HG03571 (cell line): ENCODE data around the gene HDGFL2.
"Not testable (repeated sequence)": the region's sequence is repeated elsewhere in the genome, so short reads cannot be mapped to it uniquely, and the experiment has no call there.

Experiments used
- ATAC-seq: cut with Tn5 transposase; IDR thresholded peaks from one replicate; pipeline ENCODE4 v1.9.1; 2021; ENCODE audit not compliant: unreplicated experiment

HDGFL2 gene

GRCh38 chr19:4529924-4530522 lies 57.9 kb downstream of the HDGFL2 start:
- ATAC-seq: no peak

- ATAC-seq: no peak
These were observed 59.6 kb downstream of the HDGFL2 start for GRCh38 chr19:4531562-4532165.

- ATAC-seq: no peak
These were observed 61.2 kb downstream of the HDGFL2 start for GRCh38 chr19:4533334-4533733.

GRCh38 chr19:4533835-4534424 lies 61.8 kb downstream of the HDGFL2 start:
- no peak for ATAC-seq

- no peak for ATAC-seq
These were observed 63.0 kb downstream of the HDGFL2 start, which contains the start of gene PLIN5 for GRCh38 chr19:4534836-4535658. PLIN5 (minus strand) TSS chr19:4535224; CDS start chr19:4534074, 1,150 bp downstream.

GRCh38 chr19:4536798-4537197 lies 64.7 kb downstream of the HDGFL2 start:
- ATAC-seq: no peak

- no peak for ATAC-seq
These were observed 66.0 kb downstream of the HDGFL2 start for GRCh38 chr19:4537953-4538600.

- no peak for ATAC-seq
These were observed 66.5 kb downstream of the HDGFL2 start for GRCh38 chr19:4538601-4538954.

- ATAC-seq: no peak
These were observed 67.1 kb downstream of the HDGFL2 start for GRCh38 chr19:4539169-4539692.

GRCh38 chr19:4539693-4540581 lies 67.8 kb downstream of the HDGFL2 start, which contains the start of gene LRG1:
LRG1 (minus strand) TSS chr19:4540036; CDS start chr19:4540013, 23 bp downstream.
- no peak for ATAC-seq

GRCh38 chr19:4541114-4541805 lies 69.2 kb downstream of the HDGFL2 start:
- ATAC-seq: no peak

GRCh38 chr19:4541806-4542145 lies 69.7 kb downstream of the HDGFL2 start:
- ATAC-seq: not testable (repeated sequence)

GRCh38 chr19:4542896-4543841 lies 71.1 kb downstream of the HDGFL2 start:
- no peak for ATAC-seq

GRCh38 chr19:4543842-4544647 lies 71.9 kb downstream of the HDGFL2 start:
- ATAC-seq: no peak

- ATAC-seq: no peak
These were observed 75.5 kb downstream of the HDGFL2 start for GRCh38 chr19:4547303-4548237.

- no peak for ATAC-seq
These were observed 76.1 kb downstream of the HDGFL2 start for GRCh38 chr19:4548238-4548584.
